SK-N-SH treated with all-trans-retinoic acid at 6 μM for 48 hours (cell line): Measurements from ENCODE around the gene BPIFB6.

Experiments used
- ARNTL ChIP-seq: fragments of 450-650 bp; formaldehyde crosslinking; IDR thresholded peaks from 2 replicates; pipeline ENCODE4 v1.5.0; 2020; ENCODE audit warnings: low read depth, mild to moderate bottlenecking, moderate library complexity, borderline replicate concordance
- CREB5 ChIP-seq: fragments of 250-450 bp; sonication (Bioruptor Pico); IDR thresholded peaks from 2 replicates; pipeline ENCODE4 v1.5.1; 2020; ENCODE audit warnings: low read depth, mild to moderate bottlenecking, moderate library complexity
- CSDC2 ChIP-seq: fragments of 250-450 bp; sonication (Bioruptor Pico); IDR thresholded peaks from 2 replicates; pipeline ENCODE4 v1.5.0; 2020; ENCODE audit warnings: mild to moderate bottlenecking, moderate library complexity
- ESRRG ChIP-seq: fragments of 250-450 bp; sonication (Bioruptor Pico); IDR thresholded peaks from 2 replicates; pipeline ENCODE4 v1.6.1; 2021; ENCODE audit warnings: mild to moderate bottlenecking
- GLIS3 ChIP-seq: fragments of 250-450 bp; sonication (Bioruptor Pico); IDR thresholded peaks from 2 replicates; pipeline ENCODE4 v1.5.0; 2020; ENCODE audit warnings: mild to moderate bottlenecking, moderate library complexity
- ISL1 ChIP-seq: fragments of 250-450 bp; sonication (Bioruptor Pico); IDR thresholded peaks from 2 replicates; pipeline ENCODE4 v2.1.2; 2022; ENCODE audit warnings: mild to moderate bottlenecking, moderate library complexity
- OSR1 ChIP-seq: fragments of 250-450 bp; sonication (Bioruptor Pico); IDR thresholded peaks from 2 replicates; pipeline ENCODE4 v1.8.0; 2022; ENCODE audit warnings: moderate library complexity, mild to moderate bottlenecking, inconsistent platforms
- PATZ1 ChIP-seq: fragments of 250-450 bp; sonication (Bioruptor Pico); IDR thresholded peaks from 2 replicates; pipeline ENCODE4 v1.8.0; 2020; ENCODE audit warnings: mild to moderate bottlenecking, moderate library complexity, borderline replicate concordance
- SNAI2 ChIP-seq: fragments of 250-450 bp; sonication (Bioruptor Pico); IDR thresholded peaks from 2 replicates; pipeline ENCODE4 v1.5.0; 2020; ENCODE audit warnings: mild to moderate bottlenecking, moderate library complexity
- TOX ChIP-seq: fragments of 250-450 bp; sonication (Bioruptor Pico); IDR thresholded peaks from 2 replicates; pipeline ENCODE4 v1.8.0; 2021; ENCODE audit warnings: mild to moderate bottlenecking, moderate library complexity, borderline replicate concordance
- TSHZ2 ChIP-seq: fragments of 250-450 bp; sonication (Bioruptor Pico); IDR thresholded peaks from 2 replicates; pipeline ENCODE4 v1.5.0; 2020; ENCODE audit warnings: mild to moderate bottlenecking, moderate library complexity
- ZC3H10 ChIP-seq: fragments of 250-450 bp; sonication (Bioruptor Pico); IDR thresholded peaks from 2 replicates; pipeline ENCODE4 v1.5.1; 2021; ENCODE audit warnings: mild to moderate bottlenecking, moderate library complexity
- ZFP3 ChIP-seq: fragments of 250-450 bp; sonication (Bioruptor Pico); IDR thresholded peaks from 2 replicates; pipeline ENCODE4 v1.5.0; 2020; ENCODE audit warnings: mild to moderate bottlenecking, moderate library complexity
- ZFP30 ChIP-seq: fragments of 450-650 bp; formaldehyde crosslinking; IDR thresholded peaks from 2 replicates; pipeline ENCODE4 v1.5.0; 2022; ENCODE audit warnings: mild to moderate bottlenecking, moderate library complexity

DNA sequence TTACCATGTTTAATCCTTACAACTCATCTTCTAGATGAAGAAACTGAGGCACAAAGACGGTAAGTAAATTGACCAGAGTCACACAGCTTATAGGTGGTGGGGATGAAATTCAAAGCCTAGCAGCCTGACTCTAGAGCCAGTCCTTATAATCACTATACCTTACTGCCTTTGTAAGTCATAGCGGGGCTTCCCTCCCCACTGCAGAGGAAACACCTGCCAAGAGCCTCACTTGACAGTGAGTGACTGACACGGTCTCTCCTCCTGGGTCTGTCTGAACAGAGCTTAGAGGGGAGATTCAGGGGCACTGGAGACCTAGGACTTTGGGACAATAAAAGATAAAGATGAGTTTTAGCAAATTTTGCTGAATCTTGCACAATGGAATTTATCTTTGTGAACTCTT lies 40.1 kb upstream of the BPIFB6 start:
- TF ChIP-seq OSR1 (CRISPR knock-in tag) (no peak), CREB5 (CRISPR knock-in tag) (no peak), ARNTL (CRISPR knock-in tag) (no peak), ZFP30 (CRISPR knock-in tag) (no peak), ESRRG (CRISPR knock-in tag) (no peak), ISL1 (no peak), ZC3H10 (no peak), TSHZ2 (CRISPR knock-in tag) (no peak), CSDC2 (CRISPR knock-in tag) (no peak), SNAI2 (no peak), ZFP3 (CRISPR knock-in tag) (no peak), GLIS3 (no peak), TOX (CRISPR knock-in tag) (no peak), PATZ1 (no peak)
